Measurements from ENCODE around the gene DPYD.

Gene DPYD

GRCh38 chr1:97920832-97921571, at the start of gene DPYD:
Gene DPYD (minus strand): TSS chr1:97921034. CDS start chr1:97920922, 112 bp downstream.
- H4K20me1 ChIP-seq (ENCODE audit: insufficient read depth) = no peaks in the 10 kb centered on the region
- H3K4me3 ChIP-seq (IDR thresholded peaks at IDR 0.05; ENCODE audit: insufficient read depth, low read depth, low read length) = peak within 1 kb of the TSS; percentile 85
- H3K27ac ChIP-seq = peak within 1 kb of the TSS; percentile 80
- peak within 1 kb of the TSS; percentile 92 for H3K4me2 ChIP-seq
- peak within 1 kb of the TSS; percentile 95 for H2AFZ ChIP-seq (ENCODE audit: low read depth)
- H3K27me3 ChIP-seq (ENCODE audit: insufficient read depth, low read depth) = no peaks in the 10 kb centered on the region
- H3K9ac ChIP-seq = peak within 1 kb of the TSS; percentile 78
- peaks cover 40% of the 10 kb centered on the region for H3K4me1 ChIP-seq (ENCODE audit: low read depth, poor library complexity, severe bottlenecking)
- no peaks in the 10 kb centered on the region for H3K36me3 ChIP-seq (ENCODE audit: insufficient read depth)
- TF ChIP-seq, protein P1, sequence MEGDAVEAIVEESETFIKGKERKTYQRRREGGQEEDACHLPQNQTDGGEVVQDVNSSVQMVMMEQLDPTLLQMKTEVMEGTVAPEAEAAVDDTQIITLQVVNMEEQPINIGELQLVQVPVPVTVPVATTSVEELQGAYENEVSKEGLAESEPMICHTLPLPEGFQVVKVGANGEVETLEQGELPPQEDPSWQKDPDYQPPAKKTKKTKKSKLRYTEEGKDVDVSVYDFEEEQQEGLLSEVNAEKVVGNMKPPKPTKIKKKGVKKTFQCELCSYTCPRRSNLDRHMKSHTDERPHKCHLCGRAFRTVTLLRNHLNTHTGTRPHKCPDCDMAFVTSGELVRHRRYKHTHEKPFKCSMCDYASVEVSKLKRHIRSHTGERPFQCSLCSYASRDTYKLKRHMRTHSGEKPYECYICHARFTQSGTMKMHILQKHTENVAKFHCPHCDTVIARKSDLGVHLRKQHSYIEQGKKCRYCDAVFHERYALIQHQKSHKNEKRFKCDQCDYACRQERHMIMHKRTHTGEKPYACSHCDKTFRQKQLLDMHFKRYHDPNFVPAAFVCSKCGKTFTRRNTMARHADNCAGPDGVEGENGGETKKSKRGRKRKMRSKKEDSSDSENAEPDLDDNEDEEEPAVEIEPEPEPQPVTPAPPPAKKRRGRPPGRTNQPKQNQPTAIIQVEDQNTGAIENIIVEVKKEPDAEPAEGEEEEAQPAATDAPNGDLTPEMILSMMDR (conservative IDR thresholded peaks at IDR 0.05; ENCODE audit: low read depth, low read length) = no peak
- H3K79me2 ChIP-seq (ENCODE audit: insufficient read depth, low read depth) = peaks cover 43% of the 10 kb centered on the region

DNA sequence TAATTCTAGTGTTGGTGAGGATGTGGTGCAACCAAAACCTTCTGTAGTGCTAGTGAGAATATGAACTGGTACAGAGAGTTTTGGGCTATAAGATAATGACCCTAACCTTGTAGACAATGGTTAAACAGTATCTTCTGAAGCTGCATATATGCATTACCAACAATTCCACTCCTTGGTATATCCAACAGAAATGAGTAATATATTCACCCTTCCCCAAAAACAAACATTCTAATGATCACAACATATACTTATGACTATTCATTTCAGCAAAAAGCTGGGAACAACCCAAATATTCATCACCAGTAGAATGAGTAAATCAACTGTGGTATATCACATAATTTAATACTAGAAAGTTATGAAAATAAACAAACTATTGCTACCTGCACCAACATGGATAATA, 39.6 kb upstream of the DPYD start:
- TF ChIP-seq, protein P1 (conservative IDR thresholded peaks at IDR 0.05; ENCODE audit: low read depth, low read length) = no peak
- no peaks in the 10 kb centered on the region for H3K4me1 ChIP-seq (ENCODE audit: low read depth, poor library complexity, severe bottlenecking)
- H3K27ac ChIP-seq = no peak overlapping the region
- no peaks in the 10 kb centered on the region for H3K79me2 ChIP-seq (ENCODE audit: insufficient read depth, low read depth)
- H3K27me3 ChIP-seq (ENCODE audit: insufficient read depth, low read depth) = no peaks in the 10 kb centered on the region
- H3K9ac ChIP-seq = no peak overlapping the region
- no peak overlapping the region for H3K4me3 ChIP-seq (IDR thresholded peaks at IDR 0.05; ENCODE audit: insufficient read depth, low read depth, low read length)
- H4K20me1 ChIP-seq (ENCODE audit: insufficient read depth) = no peaks in the 10 kb centered on the region
- H3K36me3 ChIP-seq (ENCODE audit: insufficient read depth) = no peaks in the 10 kb centered on the region
- no peak overlapping the region for H3K4me2 ChIP-seq
- no peak overlapping the region for H2AFZ ChIP-seq (ENCODE audit: low read depth)

- Histone ChIP-seq H3K36me3 (ENCODE audit: insufficient read depth) (no peaks in the 10 kb centered on the region), H3K27me3 (ENCODE audit: insufficient read depth, low read depth) (no peaks in the 10 kb centered on the region), H3K79me2 (ENCODE audit: insufficient read depth, low read depth) (no peaks in the 10 kb centered on the region), H4K20me1 (ENCODE audit: insufficient read depth) (no peaks in the 10 kb centered on the region), H3K27ac (no peak overlapping the region), H3K9ac (no peak overlapping the region), H2AFZ (ENCODE audit: low read depth) (no peak overlapping the region), H3K4me2 (no peak overlapping the region), H3K4me1 (ENCODE audit: low read depth, poor library complexity, severe bottlenecking) (no peaks in the 10 kb centered on the region), H3K4me3 (IDR thresholded peaks at IDR 0.05; ENCODE audit: insufficient read depth, low read depth, low read length) (no peak overlapping the region)
- TF ChIP-seq, protein P1 (conservative IDR thresholded peaks at IDR 0.05; ENCODE audit: low read depth, low read length) = no peak
Observed at GRCh38 chr1:97947695-97948094, 26.9 kb upstream of the DPYD start.

DNA sequence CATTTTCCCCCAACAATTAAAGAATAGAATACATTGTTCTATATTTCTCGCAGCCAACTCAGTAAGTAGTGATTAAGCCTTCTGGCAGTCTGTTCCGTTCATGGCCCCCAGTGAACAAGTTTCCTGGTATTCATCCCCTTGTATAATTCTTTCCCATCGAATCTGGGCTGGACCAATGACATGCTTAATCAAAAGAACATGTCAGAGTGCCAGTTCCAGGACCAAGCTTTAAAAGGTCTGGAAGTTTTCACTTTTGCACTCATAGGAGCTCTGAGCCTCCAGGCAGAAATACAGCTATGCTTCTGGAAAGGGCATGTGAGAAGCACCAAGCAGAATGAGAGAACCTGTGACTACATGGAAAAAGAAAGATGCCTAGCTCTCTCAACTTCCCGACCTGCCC, 22.5 kb upstream of the DPYD start:
- TF ChIP-seq, protein P1 (conservative IDR thresholded peaks at IDR 0.05; ENCODE audit: low read depth, low read length) = no peak
- no peaks in the 10 kb centered on the region for H3K79me2 ChIP-seq (ENCODE audit: insufficient read depth, low read depth)
- no peaks in the 10 kb centered on the region for H3K4me1 ChIP-seq (ENCODE audit: low read depth, poor library complexity, severe bottlenecking)
- H2AFZ ChIP-seq (ENCODE audit: low read depth) = no peak overlapping the region
- H3K27me3 ChIP-seq (ENCODE audit: insufficient read depth, low read depth) = no peaks in the 10 kb centered on the region
- H3K9ac ChIP-seq = no peak overlapping the region
- no peak overlapping the region for H3K4me2 ChIP-seq
- no peak overlapping the region for H3K27ac ChIP-seq
- no peaks in the 10 kb centered on the region for H3K36me3 ChIP-seq (ENCODE audit: insufficient read depth)
- no peak overlapping the region for H3K4me3 ChIP-seq (IDR thresholded peaks at IDR 0.05; ENCODE audit: insufficient read depth, low read depth, low read length)
- no peaks in the 10 kb centered on the region for H4K20me1 ChIP-seq (ENCODE audit: insufficient read depth)
